Measurements from ENCODE around the gene FOXO6.

DNA sequence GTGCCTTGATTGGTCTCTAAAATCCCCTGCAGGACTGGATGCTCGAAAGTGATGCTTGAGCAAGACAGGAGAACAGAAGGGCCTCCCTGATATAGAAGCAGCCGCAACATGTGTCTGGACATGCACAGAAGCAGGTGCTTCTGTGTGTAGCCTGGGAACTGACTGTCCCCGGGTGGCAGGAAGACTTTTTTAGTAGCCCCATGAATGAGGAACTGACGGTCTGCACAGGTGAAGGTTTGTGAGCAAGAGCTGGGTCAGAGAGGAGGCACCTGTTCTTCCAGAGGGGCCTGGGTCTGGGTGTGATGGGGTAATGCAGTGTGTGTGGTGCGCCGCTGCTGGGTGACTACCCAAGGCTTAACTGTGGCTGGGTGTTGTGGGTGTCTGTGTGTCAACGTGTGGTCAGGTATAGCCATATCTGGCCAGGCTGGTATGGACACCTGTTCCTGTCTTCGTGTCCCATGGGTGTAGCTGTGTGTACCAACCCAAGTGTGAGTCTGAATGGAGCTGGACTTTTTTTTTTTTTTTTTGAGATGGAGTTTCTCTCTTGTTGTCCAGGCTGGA is 39.1 kb upstream of the FOXO6 start:
- TF ChIP-seq ZNF396 (CRISPR knock-in tag; IDR thresholded peaks at IDR 0.05; ENCODE audit: borderline replicate concordance) (no peak), CREB1 (CRISPR knock-in tag; IDR thresholded peaks at IDR 0.05) (no peak), CTCF (IDR thresholded peaks at IDR 0.05) (no peak), ESRRA (CRISPR knock-in tag; IDR thresholded peaks at IDR 0.05; ENCODE audit: borderline replicate concordance) (no peak), CBFB (CRISPR knock-in tag; IDR thresholded peaks at IDR 0.05; ENCODE audit: low read depth) (no peak), ZNF138 (CRISPR knock-in tag; conservative IDR thresholded peaks at IDR 0.05) (no peak), ZBTB21 (CRISPR knock-in tag; IDR thresholded peaks at IDR 0.05; ENCODE audit: borderline replicate concordance) (no peak), NR1H2 (CRISPR knock-in tag; IDR thresholded peaks at IDR 0.05) (no peak), ZNF121 (CRISPR knock-in tag; IDR thresholded peaks at IDR 0.05) (no peak), SMAD3 (CRISPR knock-in tag; IDR thresholded peaks at IDR 0.05; ENCODE audit: borderline replicate concordance) (no peak)
- TF ChIP-seq, protein P1, sequence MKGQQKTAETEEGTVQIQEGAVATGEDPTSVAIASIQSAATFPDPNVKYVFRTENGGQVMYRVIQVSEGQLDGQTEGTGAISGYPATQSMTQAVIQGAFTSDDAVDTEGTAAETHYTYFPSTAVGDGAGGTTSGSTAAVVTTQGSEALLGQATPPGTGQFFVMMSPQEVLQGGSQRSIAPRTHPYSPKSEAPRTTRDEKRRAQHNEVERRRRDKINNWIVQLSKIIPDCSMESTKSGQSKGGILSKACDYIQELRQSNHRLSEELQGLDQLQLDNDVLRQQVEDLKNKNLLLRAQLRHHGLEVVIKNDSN (CRISPR knock-in tag; IDR thresholded peaks at IDR 0.05) = no peak
- TF ChIP-seq, protein P2, sequence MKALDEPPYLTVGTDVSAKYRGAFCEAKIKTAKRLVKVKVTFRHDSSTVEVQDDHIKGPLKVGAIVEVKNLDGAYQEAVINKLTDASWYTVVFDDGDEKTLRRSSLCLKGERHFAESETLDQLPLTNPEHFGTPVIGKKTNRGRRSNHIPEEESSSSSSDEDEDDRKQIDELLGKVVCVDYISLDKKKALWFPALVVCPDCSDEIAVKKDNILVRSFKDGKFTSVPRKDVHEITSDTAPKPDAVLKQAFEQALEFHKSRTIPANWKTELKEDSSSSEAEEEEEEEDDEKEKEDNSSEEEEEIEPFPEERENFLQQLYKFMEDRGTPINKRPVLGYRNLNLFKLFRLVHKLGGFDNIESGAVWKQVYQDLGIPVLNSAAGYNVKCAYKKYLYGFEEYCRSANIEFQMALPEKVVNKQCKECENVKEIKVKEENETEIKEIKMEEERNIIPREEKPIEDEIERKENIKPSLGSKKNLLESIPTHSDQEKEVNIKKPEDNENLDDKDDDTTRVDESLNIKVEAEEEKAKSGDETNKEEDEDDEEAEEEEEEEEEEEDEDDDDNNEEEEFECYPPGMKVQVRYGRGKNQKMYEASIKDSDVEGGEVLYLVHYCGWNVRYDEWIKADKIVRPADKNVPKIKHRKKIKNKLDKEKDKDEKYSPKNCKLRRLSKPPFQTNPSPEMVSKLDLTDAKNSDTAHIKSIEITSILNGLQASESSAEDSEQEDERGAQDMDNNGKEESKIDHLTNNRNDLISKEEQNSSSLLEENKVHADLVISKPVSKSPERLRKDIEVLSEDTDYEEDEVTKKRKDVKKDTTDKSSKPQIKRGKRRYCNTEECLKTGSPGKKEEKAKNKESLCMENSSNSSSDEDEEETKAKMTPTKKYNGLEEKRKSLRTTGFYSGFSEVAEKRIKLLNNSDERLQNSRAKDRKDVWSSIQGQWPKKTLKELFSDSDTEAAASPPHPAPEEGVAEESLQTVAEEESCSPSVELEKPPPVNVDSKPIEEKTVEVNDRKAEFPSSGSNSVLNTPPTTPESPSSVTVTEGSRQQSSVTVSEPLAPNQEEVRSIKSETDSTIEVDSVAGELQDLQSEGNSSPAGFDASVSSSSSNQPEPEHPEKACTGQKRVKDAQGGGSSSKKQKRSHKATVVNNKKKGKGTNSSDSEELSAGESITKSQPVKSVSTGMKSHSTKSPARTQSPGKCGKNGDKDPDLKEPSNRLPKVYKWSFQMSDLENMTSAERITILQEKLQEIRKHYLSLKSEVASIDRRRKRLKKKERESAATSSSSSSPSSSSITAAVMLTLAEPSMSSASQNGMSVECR (CRISPR knock-in tag; IDR thresholded peaks at IDR 0.05; ENCODE audit: borderline replicate concordance) = no peak
